DMS79 (cell line): ENCODE data around the gene ZNF831.

Source experiments
- DNase-seq: peaks from one replicate; lab custom pipeline; 2025; lab: John Stamatoyannopoulos, UW

The ZNF831 gene

DNA sequence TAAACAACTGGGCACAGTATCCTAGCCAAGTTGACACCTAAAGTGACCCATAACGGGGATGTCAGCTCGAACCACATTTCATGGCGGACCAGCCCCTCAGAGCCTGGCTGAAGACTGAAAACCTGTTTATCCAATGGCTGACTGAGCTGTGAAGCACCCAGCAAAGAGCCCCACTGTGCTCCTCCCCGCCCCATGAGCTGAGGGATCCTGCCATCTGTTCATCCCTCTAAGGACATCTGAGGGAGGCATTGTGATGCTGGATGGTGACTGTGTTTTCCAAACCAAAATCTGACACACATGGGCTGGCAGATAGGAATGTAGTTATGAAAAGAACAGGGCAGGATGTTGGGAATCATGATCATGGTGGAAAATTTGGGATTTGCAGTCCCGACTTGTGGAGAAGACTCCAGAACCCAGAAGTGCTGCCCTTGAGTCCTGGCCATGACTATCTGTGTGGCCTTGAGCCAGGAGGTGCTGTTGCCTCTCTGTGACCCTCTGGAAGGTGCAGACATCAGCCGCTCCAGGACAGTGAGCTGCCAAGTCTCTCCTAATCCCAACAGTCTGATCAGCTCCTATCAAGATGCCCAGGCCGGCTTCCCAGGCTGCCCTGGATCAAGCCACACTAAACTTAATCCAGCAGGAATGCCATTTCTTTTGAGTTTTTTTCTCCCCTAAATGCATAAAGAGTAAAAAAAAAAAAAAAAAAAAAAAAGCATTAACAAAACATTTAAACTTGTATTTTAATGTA lies 142.5 kb downstream of the ZNF831 start:
- no peak for DNase-seq

DNA sequence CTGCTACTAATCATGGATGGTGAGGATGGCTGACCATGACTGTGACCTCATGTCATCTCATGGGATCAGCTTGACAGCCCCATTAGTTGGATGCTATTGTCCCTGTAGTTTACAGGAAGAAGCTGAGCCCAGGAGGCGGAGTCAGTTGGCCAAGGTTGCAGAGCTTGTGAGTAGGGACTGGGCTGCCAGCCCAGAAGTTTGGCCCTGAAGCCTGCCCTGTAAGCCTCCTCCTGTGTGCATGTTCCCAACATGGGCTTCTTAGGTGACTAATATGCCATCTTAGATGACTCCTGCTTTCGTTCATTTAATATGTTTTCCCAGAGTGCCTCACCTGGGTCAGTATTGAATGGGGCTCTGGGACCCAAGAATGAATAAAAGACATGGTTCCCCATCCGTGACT lies 143.6 kb downstream of the ZNF831 start:
- DNase-seq: no peak
